H1 (cell line): ENCODE measurements around the gene NLRP6. TPM values are rescaled to one million over a fixed set of nuclear protein-coding genes. Genes with fewer than 3 reads are reported as not detected.
"Not testable (repeated sequence)": the region's sequence is repeated elsewhere in the genome, so short reads cannot be mapped to it uniquely, and the experiment has no call there.

Source experiments
- CTCF ChIA-PET: fragments of 300-600 bp; sonication (Branson Sonifier 250); formaldehyde crosslinking; loops from one replicate; lab custom pipeline; 2021; ENCODE audit not compliant: partially characterized antibody; lab: Charles Lee
- POLR2A ChIA-PET: fragments of 300-600 bp; sonication (Branson Sonifier 250); formaldehyde crosslinking; loops from one replicate; lab custom pipeline; 2021; ENCODE audit warnings: inconsistent platforms; ENCODE audit not compliant: partially characterized antibody; lab: Charles Lee
- DNase-seq, 2 experiments: peaks; one replicate each; pipeline versions ENCODE4 v3.0.0 to v3.0.0-alpha.2; 2010 to 2022; ENCODE audit warnings: low spot score in 2 of 2, low read depth in 1 of 2, mixed read lengths in 1 of 2
- FAIRE-seq: peaks from 2 replicates; lab custom pipeline; 2011; peaks lifted over from hg19 to GRCh38; lab: Jason Lieb, UNC
- H2AFZ ChIP-seq: 2 replicates; pipeline ENCODE4 v1.8.1; 2012; ENCODE audit warnings: low read length, inconsistent platforms
- H2AK5ac ChIP-seq: 2 replicates; pipeline ENCODE4 v1.6.1; 2013; ENCODE audit warnings: low read depth, low read length
- H2BK120ac ChIP-seq: replicated peaks from 2 replicates; pipeline ENCODE3; 2013; ENCODE audit warnings: low read depth, low read length, inconsistent platforms
- H2BK12ac ChIP-seq: 2 replicates; pipeline ENCODE4 v1.6.1; 2013; ENCODE audit warnings: low read depth, low read length
- H2BK15ac ChIP-seq: 2 replicates; pipeline ENCODE4 v1.6.1; 2013; ENCODE audit warnings: low read length
- H2BK20ac ChIP-seq: 2 replicates; pipeline ENCODE4 v1.6.1; 2013; ENCODE audit warnings: low read length
- H2BK5ac ChIP-seq: 2 replicates; pipeline ENCODE4 v1.6.1; 2013; ENCODE audit warnings: low read depth, low read length
- H3K14ac ChIP-seq: 2 replicates; pipeline ENCODE4 v1.6.1; 2013; ENCODE audit warnings: inconsistent platforms; ENCODE audit not compliant: insufficient read length
- H3K18ac ChIP-seq: 2 replicates; pipeline ENCODE4 v1.6.1; 2013; ENCODE audit warnings: low read length; ENCODE audit errors: extremely low read depth
- H3K23ac ChIP-seq: 2 replicates; pipeline ENCODE4 v1.6.1; 2013; ENCODE audit warnings: inconsistent platforms; ENCODE audit not compliant: insufficient read length
- H3K23me2 ChIP-seq: 2 replicates; pipeline ENCODE4 v1.6.1; 2013; ENCODE audit warnings: low read depth, low read length
- H3K27ac ChIP-seq: 2 replicates; pipeline ENCODE4 v1.6.1; 2011; ENCODE audit warnings: low read depth, low read length, inconsistent platforms
- H3K27me3 ChIP-seq, 4 experiments: replicated peaks in 1 of 4; 1 replicate in 1 of 4; 2 replicates in 3 of 4; pipeline versions ENCODE4 v1.6.1 to v1.8.1; 2011 to 2013; ENCODE audit warnings: low read length in 3 of 4, mild to moderate bottlenecking in 3 of 4, inconsistent platforms in 2 of 4, mixed read lengths in 2 of 4, moderate library complexity in 1 of 4; ENCODE audit not compliant: control insufficient read depth in 3 of 4, insufficient read depth in 3 of 4; ENCODE audit errors: extremely low read depth in 1 of 4
- H3K36me3 ChIP-seq, 4 experiments: 2 replicates each; pipeline versions ENCODE4 v1.6.1 to v1.8.1; 2011 to 2013; ENCODE audit warnings: mild to moderate bottlenecking in 4 of 4, low read length in 3 of 4, moderate library complexity in 2 of 4, control low read depth in 1 of 4, inconsistent platforms in 1 of 4; ENCODE audit not compliant: insufficient read depth in 4 of 4, control insufficient read depth in 2 of 4
- H3K4ac ChIP-seq: replicated peaks from 2 replicates; pipeline ENCODE3; 2013; ENCODE audit warnings: low read length, low read depth, mixed read lengths, inconsistent platforms; ENCODE audit not compliant: insufficient read length
- H3K4me1 ChIP-seq, 4 experiments: replicated peaks in 1 of 4; 1 replicate in 1 of 4; 2 replicates in 3 of 4; pipeline versions ENCODE4 v1.6.1 to v1.8.1; 2011 to 2013; ENCODE audit warnings: low read length in 3 of 4, inconsistent platforms in 2 of 4, mixed read lengths in 1 of 4; ENCODE audit not compliant: insufficient read depth in 4 of 4, control insufficient read depth in 3 of 4
- H3K4me2 ChIP-seq, 2 experiments: 2 replicates each; pipeline versions ENCODE4 v1.6.1 to v1.8.1; 2011 to 2013; ENCODE audit warnings: low read depth in 2 of 2, low read length in 2 of 2, control low read depth in 1 of 2, inconsistent platforms in 1 of 2, mild to moderate bottlenecking in 1 of 2; ENCODE audit not compliant: insufficient read depth in 1 of 2
- H3K4me3 ChIP-seq, 4 experiments: fragments of 200-600, 300-600 bp in 1 of 4; sonication (generic), shearing (Covaris generic), sonication (Bioruptor Twin) in 1 of 4; 2 replicates each; pipeline versions ENCODE4 v1.5.1 to v1.8.1; 2011 to 2016; ENCODE audit warnings: low read length in 4 of 4, low read depth in 3 of 4, control low read depth in 2 of 4, inconsistent platforms in 2 of 4, mild to moderate bottlenecking in 2 of 4, mixed read lengths in 1 of 4, moderate library complexity in 1 of 4; ENCODE audit not compliant: insufficient read depth in 2 of 4; ENCODE audit errors: extremely low read depth in 1 of 4
- H3K56ac ChIP-seq: replicated peaks from 2 replicates; pipeline ENCODE3; 2013; ENCODE audit warnings: low read depth, mild to moderate bottlenecking, mixed read lengths, low read length, inconsistent platforms; ENCODE audit not compliant: insufficient read length
- H3K79me1 ChIP-seq: 2 replicates; pipeline ENCODE4 v1.6.1; 2013; ENCODE audit warnings: low read depth, low read length, control low read depth
- H3K79me2 ChIP-seq, 2 experiments: 2 replicates each; pipeline versions ENCODE4 v1.6.1 to v1.8.1; 2012 to 2013; ENCODE audit warnings: low read length in 2 of 2, mild to moderate bottlenecking in 2 of 2, inconsistent platforms in 1 of 2; ENCODE audit not compliant: insufficient read depth in 2 of 2, control insufficient read depth in 1 of 2
- H3K9ac ChIP-seq, 4 experiments: replicated peaks in 1 of 4; 1 replicate in 1 of 4; 2 replicates in 3 of 4; pipeline versions ENCODE4 v1.6.1 to v1.8.1; 2011 to 2013; ENCODE audit warnings: low read depth in 3 of 4, low read length in 3 of 4, control low read depth in 2 of 4, mild to moderate bottlenecking in 2 of 4, moderate library complexity in 2 of 4, inconsistent platforms in 1 of 4; ENCODE audit errors: extremely low read depth in 1 of 4
- H3K9me3 ChIP-seq, 2 experiments: 2 replicates each; pipeline versions ENCODE4 v1.6.1 to v1.8.1; 2012 to 2013; ENCODE audit warnings: mild to moderate bottlenecking in 2 of 2, moderate library complexity in 2 of 2, control low read depth in 1 of 2, inconsistent platforms in 1 of 2, low read depth in 1 of 2, low read length in 1 of 2, mixed read lengths in 1 of 2; ENCODE audit not compliant: insufficient read depth in 2 of 2
- H4K20me1 ChIP-seq, 2 experiments: replicated peaks in 1 of 2; 2 replicates each; pipeline versions ENCODE3 to v1.8.1; 2011 to 2013; ENCODE audit warnings: inconsistent platforms in 2 of 2, low read length in 2 of 2, mild to moderate bottlenecking in 1 of 2; ENCODE audit not compliant: insufficient read depth in 2 of 2, control insufficient read depth in 1 of 2
- H4K5ac ChIP-seq: 2 replicates; pipeline ENCODE4 v1.6.1; 2013; ENCODE audit warnings: low read length, low read depth, mixed read lengths, inconsistent platforms; ENCODE audit not compliant: insufficient read length
- H4K8ac ChIP-seq: 2 replicates; pipeline ENCODE4 v1.8.0; 2013; ENCODE audit warnings: mild to moderate bottlenecking, moderate library complexity, low read length, inconsistent platforms; ENCODE audit not compliant: insufficient read depth; ENCODE audit errors: extremely low read depth
- H4K91ac ChIP-seq: replicated peaks from 2 replicates; pipeline ENCODE3; 2013; ENCODE audit warnings: low read length, mixed read lengths, inconsistent platforms; ENCODE audit not compliant: insufficient read length
- RAD21 ChIP-seq, 2 experiments: IDR thresholded peaks in 1 of 2; conservative IDR thresholded peaks in 1 of 2; 2 replicates each; pipeline ENCODE4 v1.6.1; 2011; ENCODE audit warnings: low read depth in 2 of 2, low read length in 2 of 2, improper control_type of control experiment in 1 of 2, inconsistent platforms in 1 of 2, mild to moderate bottlenecking in 1 of 2, moderate library complexity in 1 of 2
- SIN3A ChIP-seq, 2 experiments: IDR thresholded peaks in 1 of 2; conservative IDR thresholded peaks in 1 of 2; 2 replicates each; pipeline ENCODE4 v1.6.1; 2011 to 2012; ENCODE audit warnings: low read length in 2 of 2, improper control_type of control experiment in 1 of 2, low read depth in 1 of 2, mild to moderate bottlenecking in 1 of 2
- SIX5 ChIP-seq: IDR thresholded peaks from 2 replicates; pipeline ENCODE4 v1.6.1; 2011; ENCODE audit warnings: mild to moderate bottlenecking, low read depth, low read length
- SP1 ChIP-seq: IDR thresholded peaks from 2 replicates; pipeline ENCODE4 v1.6.1; 2011; ENCODE audit warnings: low read depth, low read length
- TAF1 ChIP-seq: IDR thresholded peaks from 2 replicates; pipeline ENCODE4 v1.6.1; 2011; ENCODE audit warnings: mild to moderate bottlenecking, low read depth, low read length
- TBP ChIP-seq: IDR thresholded peaks from 2 replicates; pipeline ENCODE4 v1.6.1; 2011; ENCODE audit warnings: low read depth, low read length, improper control_type of control experiment
- TEAD4 ChIP-seq: IDR thresholded peaks from 2 replicates; pipeline ENCODE4 v1.6.1; 2012; ENCODE audit warnings: low read depth, low read length, inconsistent platforms, mixed read lengths
- WGBS, 2 experiments: shearing (Covaris generic) in 1 of 2; methylation state at CpG; one replicate each; pipeline versions ENCODE4 v1.1.6 to v1.1.7; 2013 to 2015; ENCODE audit warnings: low lambda C conversion rate in 2 of 2, mixed read lengths in 2 of 2, inconsistent platforms in 1 of 2, low coverage in 1 of 2, missing lambda C conversion rate in 1 of 2; ENCODE audit not compliant: insufficient replicate concordance in 2 of 2, insufficient coverage in 1 of 2, insufficient read length in 1 of 2; ENCODE audit errors: extremely low coverage in 1 of 2, missing lambda C conversion rate in 1 of 2; 5-methylcytosine and 5-hydroxymethylcytosine counted together
- polyA plus RNA-seq, 7 experiments: library from polyadenylated mRNA; depleted of rRNA in 3 of 7; stranded (reverse) in 5 of 7; unstranded in 2 of 7; fragments of >200 nt in 5 of 7; fragments of 200-250 nt in 2 of 7; gene quantifications; 1 replicate in 5 of 7; 2 replicates in 1 of 7; 4 replicates in 1 of 7; pipeline versions ENCODE4 v1.2.1 to v1.2.3, GENCODE V29; 2011 to 2013; ENCODE audit warnings: missing spikeins in 2 of 7, mixed read lengths in 2 of 7
- total RNA-seq: library from RNA; stranded (reverse); fragmentation: NEBNext Ultra II Directional; extraction: Animal tissue kit (Norgen Biotek cat#: 25700); gene quantifications from 2 replicates; pipeline ENCODE4 v1.2.1, GENCODE V29; 2021

NLRP6 gene
- total and polyA plus RNA-seq, 2 of the 8 experiments (the other 6 are each of a cell fraction or from before 2014, with no cell fraction given), result not detected

- H3K4me1 ChIP-seq, result peaks cover 14 to 45% (median 35%) of the 10 kb centered on the region in 4 experiments
- H3K36me3 ChIP-seq, H3K9me3 ChIP-seq, H3K79me1 ChIP-seq, H3K23ac ChIP-seq, H4K20me1 ChIP-seq, FAIRE-seq, H3K27me3 ChIP-seq, H2AFZ ChIP-seq, H3K79me2 ChIP-seq, H3K14ac ChIP-seq, H3K23me2 ChIP-seq, H4K5ac ChIP-seq, DNase-seq: not testable (repeated sequence)
- peak within 1 kb of the TSS; percentile 73 for H3K4ac ChIP-seq
- peak within 1 kb of the TSS; percentile 99 for H3K18ac ChIP-seq
- POLR2A ChIA-PET, result interaction anchor here (0.6 to 5.2 kb wide), 8 partner anchors 8 to 140 kb away, joined by 3 to 33 read pairs (median 6); partner anchors contain the start of gene IFITM5
- peak within 1 kb of the TSS; percentile 71 for H4K91ac ChIP-seq
- peak within 1 kb of the TSS; percentile 86; the same call in 1 of the 2 replicates for H2AK5ac ChIP-seq
- TF ChIP-seq TBP (peak; percentile 24; the same call in 1 of the 2 replicates), SIX5 (0 out of 2 replicates have a peak, but pooled peaks have one; percentile 16), TAF1 (0 out of 2 replicates have a peak, but pooled peaks have one; percentile 35), SP1 (0 out of 2 replicates have a peak, but pooled peaks have one; percentile 7), TEAD4 (peak; percentile 64; the same call in 1 of the 2 replicates), RAD21 (IDR thresholded peaks at IDR 0.05 in 1 of 2, conservative IDR thresholded peaks at IDR 0.05 in 1 of 2; ENCODE audit: low read depth in 2 of 2, low read length in 2 of 2) (0 out of 4 replicates have a peak, but pooled peaks of 1 of the 2 experiments have one; percentile 6), SIN3A (conservative IDR thresholded peaks at IDR 0.05 in 1 of 2, IDR thresholded peaks at IDR 0.05 in 1 of 2; ENCODE audit: low read depth in 1 of 2, low read length in 2 of 2) (0 out of 4 replicates have a peak, but pooled peaks of 1 of the 2 experiments have one; percentile 40)
- H2BK20ac ChIP-seq, result peak within 1 kb of the TSS; percentile 100
- 0 out of 2 replicates have a peak within 1 kb of the TSS, but pooled peaks have one; percentile 29 for H3K27ac ChIP-seq
- H3K56ac ChIP-seq, result peak within 1 kb of the TSS; percentile 64
- H2BK5ac ChIP-seq, result peak within 1 kb of the TSS; percentile 96; the same call in 1 of the 2 replicates
- peak within 1 kb of the TSS; percentile 41 to 55 (median 47) for H3K4me3 ChIP-seq
- peak within 1 kb of the TSS; percentile 73 for H4K8ac ChIP-seq
- H3K4me2 ChIP-seq, result peak within 1 kb of the TSS; percentile 56 to 64
- peak within 1 kb of the TSS in 1 of 4 experiments; percentile 38; a peak in 1 of 7 replicates for H3K9ac ChIP-seq
- peak within 1 kb of the TSS; percentile 75; the same call in 1 of the 2 replicates for H2BK15ac ChIP-seq
- 54% methylated on average over 20 of the region's 28 CpGs; no CpG with 5 or more reads in 1 of the 2 experiments for WGBS, 2 experiments
- CTCF ChIA-PET, result interaction anchor here (0.8 to 6.1 kb wide), 8 partner anchors 9 to 57 kb away, joined by 3 to 52 read pairs (median 6); no protein-coding TSS in a partner anchor
- peak within 1 kb of the TSS; percentile 99 for H2BK12ac ChIP-seq
- peak within 1 kb of the TSS; percentile 97 for H2BK120ac ChIP-seq
Observed at GRCh38 chr11:307766-308708, 29.8 kb downstream of the NLRP6 start, which contains the start of gene IFITM2. IFITM2 (plus strand) TSS chr11:307816; CDS start chr11:308193, 377 bp downstream.
